Measurements from ENCODE around the gene ATP1A4. TPM values are rescaled to one million over a fixed set of nuclear protein-coding genes. Genes with fewer than 3 reads are reported as not detected.

The ATP1A4 gene
- total and polyA plus RNA-seq, 2 of the 8 experiments (the other 6 are each of a cell fraction or from before 2014, with no cell fraction given): 0.48 to 0.61 TPM

DNA sequence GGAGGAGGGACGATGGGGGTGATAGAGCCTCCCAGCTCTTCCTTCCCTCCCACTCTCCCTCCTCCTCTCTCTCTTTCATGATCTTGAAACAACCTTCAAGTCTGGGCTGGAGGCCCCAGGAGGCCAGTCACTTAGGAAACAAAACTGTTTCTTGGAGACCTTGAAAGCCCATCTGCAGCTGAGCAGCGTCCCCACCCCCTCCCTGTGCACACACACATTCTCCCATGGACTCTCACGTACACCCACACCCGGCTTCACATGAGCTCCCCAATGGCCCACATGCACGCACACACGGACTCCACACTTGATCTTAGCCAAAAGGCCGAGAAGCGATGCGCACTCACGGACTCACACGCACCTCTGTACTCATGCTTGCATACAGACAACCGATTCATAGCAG, 39.0 kb upstream of the ATP1A4 start:
- Histone ChIP-seq H3K18ac (ENCODE audit: extremely low read depth, low read length) (no peak overlapping the region), H2BK15ac (ENCODE audit: low read length) (0 out of 2 replicates have a peak overlapping the region, but pooled peaks have one; percentile 48), H4K5ac (ENCODE audit: insufficient read length, low read depth, low read length) (no peak overlapping the region), H3K23me2 (ENCODE audit: low read depth, low read length) (peaks cover 8% of the 10 kb centered on the region), H3K14ac (ENCODE audit: insufficient read length) (no peak overlapping the region), H3K27me3 (replicated peaks in 1 of 4; ENCODE audit: control insufficient read depth in 3 of 4, extremely low read depth in 1 of 4, insufficient read depth in 3 of 4, low read length in 3 of 4) (no peaks in the 10 kb centered on the region; a peak in 1 of 7 replicates), H2AK5ac (ENCODE audit: low read depth, low read length) (peak overlapping the region; percentile 10; the same call in 1 of the 2 replicates), H2AFZ (ENCODE audit: low read length) (no peak overlapping the region), H2BK12ac (ENCODE audit: low read depth, low read length) (peak overlapping the region; percentile 95; the same call in 1 of the 2 replicates), H3K79me2 (ENCODE audit: control insufficient read depth in 1 of 2, insufficient read depth in 2 of 2, low read length in 2 of 2) (peaks cover 0 to 8% of the 10 kb centered on the region in 2 experiments; a peak in 1 of 4 replicates), H3K9me3 (ENCODE audit: insufficient read depth in 2 of 2, low read depth in 1 of 2, low read length in 1 of 2) (no peaks in the 10 kb centered on the region), H4K8ac (ENCODE audit: extremely low read depth, insufficient read depth, low read length) (no peak overlapping the region), H3K23ac (ENCODE audit: insufficient read length) (no peak overlapping the region), H4K91ac (replicated peaks; ENCODE audit: insufficient read length, low read length) (no peak overlapping the region), H2BK120ac (replicated peaks; ENCODE audit: low read depth, low read length) (no peak overlapping the region), H4K20me1 (replicated peaks in 1 of 2; ENCODE audit: control insufficient read depth in 1 of 2, insufficient read depth in 2 of 2, low read length in 2 of 2) (no peaks in the 10 kb centered on the region), H3K9ac (replicated peaks in 1 of 4; ENCODE audit: extremely low read depth in 1 of 4, low read depth in 3 of 4, low read length in 3 of 4) (no peak overlapping the region), H3K4me2 (ENCODE audit: insufficient read depth in 1 of 2, low read depth in 2 of 2, low read length in 2 of 2) (no peak overlapping the region), H3K4ac (replicated peaks; ENCODE audit: insufficient read length, low read depth, low read length) (no peak overlapping the region), H3K27ac (ENCODE audit: low read depth, low read length) (no peak overlapping the region), H3K56ac (replicated peaks; ENCODE audit: insufficient read length, low read depth, low read length) (no peak overlapping the region), H3K4me1 (replicated peaks in 1 of 4; ENCODE audit: control insufficient read depth in 3 of 4, insufficient read depth in 4 of 4, low read length in 3 of 4) (peaks cover 15 to 57% (median 38%) of the 10 kb centered on the region in 4 experiments), H2BK5ac (ENCODE audit: low read depth, low read length) (no peak overlapping the region), H3K36me3 (ENCODE audit: control insufficient read depth in 2 of 4, insufficient read depth in 4 of 4, low read length in 3 of 4) (no peaks in the 10 kb centered on the region), H3K79me1 (ENCODE audit: low read depth, low read length) (no peaks in the 10 kb centered on the region), H2BK20ac (ENCODE audit: low read length) (no peak overlapping the region), H3K4me3 (ENCODE audit: extremely low read depth in 1 of 4, insufficient read depth in 2 of 4, low read depth in 3 of 4, low read length in 4 of 4) (no peak overlapping the region)
- FAIRE-seq: peak; percentile 58
- WGBS, 2 experiments (ENCODE audit: extremely low coverage in 1 of 2, insufficient coverage in 1 of 2, insufficient read length in 1 of 2, insufficient replicate concordance in 2 of 2, low coverage in 1 of 2, low lambda C conversion rate in 2 of 2, missing lambda C conversion rate in 1 of 2): 88% methylated on average over 11 of the region's 12 CpGs; no CpG with 5 or more reads in 1 of the 2 experiments
- ChIA-PET CTCF (ENCODE audit: partially characterized antibody) (interaction anchor here (0.8 to 18.1 kb wide), 10 partner anchors 9 to 107 kb away, joined by 3 to 256 read pairs (median 4); partner anchors contain the start of gene CASQ1), POLR2A (ENCODE audit: partially characterized antibody) (interaction anchor here (0.9 to 1.2 kb wide), 5 partner anchors 10 to 36 kb away, joined by 3 read pairs; no protein-coding TSS in a partner anchor)
- DNase-seq (ENCODE audit: low read depth in 1 of 2, low spot score in 2 of 2): no peak
- TF ChIP-seq YY1 (IDR thresholded peaks at IDR 0.05; ENCODE audit: low read depth, low read length): no peak
- TF ChIP-seq, protein P1, sequence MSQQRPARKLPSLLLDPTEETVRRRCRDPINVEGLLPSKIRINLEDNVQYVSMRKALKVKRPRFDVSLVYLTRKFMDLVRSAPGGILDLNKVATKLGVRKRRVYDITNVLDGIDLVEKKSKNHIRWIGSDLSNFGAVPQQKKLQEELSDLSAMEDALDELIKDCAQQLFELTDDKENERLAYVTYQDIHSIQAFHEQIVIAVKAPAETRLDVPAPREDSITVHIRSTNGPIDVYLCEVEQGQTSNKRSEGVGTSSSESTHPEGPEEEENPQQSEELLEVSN (IDR thresholded peaks at IDR 0.05): no peak
- TF ChIP-seq CREB1 (IDR thresholded peaks at IDR 0.05): no peak
- no peak for TF ChIP-seq ASH2L (IDR thresholded peaks at IDR 0.05; ENCODE audit: low read length)
- TF ChIP-seq CHD1 (IDR thresholded peaks at IDR 0.05; ENCODE audit: low read depth, low read length): no peak
- no peak for TF ChIP-seq RFX5 (IDR thresholded peaks at IDR 0.05; ENCODE audit: borderline replicate concordance, low read depth, low read length)
- TF ChIP-seq, protein P2, sequence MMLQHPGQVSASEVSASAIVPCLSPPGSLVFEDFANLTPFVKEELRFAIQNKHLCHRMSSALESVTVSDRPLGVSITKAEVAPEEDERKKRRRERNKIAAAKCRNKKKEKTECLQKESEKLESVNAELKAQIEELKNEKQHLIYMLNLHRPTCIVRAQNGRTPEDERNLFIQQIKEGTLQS (IDR thresholded peaks at IDR 0.05; ENCODE audit: insufficient read depth, low read depth, low read length): no peak
- no peak for TF ChIP-seq CEBPB (IDR thresholded peaks at IDR 0.05; ENCODE audit: low read depth, low read length)
- TF ChIP-seq TCF12 (IDR thresholded peaks at IDR 0.05; ENCODE audit: low read depth, low read length): no peak
- TF ChIP-seq KDM1A (IDR thresholded peaks at IDR 0.05; ENCODE audit: borderline replicate concordance, low read length): no peak
- TF ChIP-seq TAF1 (IDR thresholded peaks at IDR 0.05; ENCODE audit: low read depth, low read length): no peak
